HG03039 (cell line): ENCODE data around the gene EYS.
"Not testable (repeated sequence)": the region's sequence is repeated elsewhere in the genome, so short reads cannot be mapped to it uniquely, and the experiment has no call there.

ENCODE experiments used
- ATAC-seq: cut with Tn5 transposase; IDR thresholded peaks from one replicate; pipeline ENCODE4 v1.9.1; 2021; ENCODE audit warnings: mild to moderate bottlenecking, moderate library complexity; ENCODE audit not compliant: unreplicated experiment

Gene EYS

DNA sequence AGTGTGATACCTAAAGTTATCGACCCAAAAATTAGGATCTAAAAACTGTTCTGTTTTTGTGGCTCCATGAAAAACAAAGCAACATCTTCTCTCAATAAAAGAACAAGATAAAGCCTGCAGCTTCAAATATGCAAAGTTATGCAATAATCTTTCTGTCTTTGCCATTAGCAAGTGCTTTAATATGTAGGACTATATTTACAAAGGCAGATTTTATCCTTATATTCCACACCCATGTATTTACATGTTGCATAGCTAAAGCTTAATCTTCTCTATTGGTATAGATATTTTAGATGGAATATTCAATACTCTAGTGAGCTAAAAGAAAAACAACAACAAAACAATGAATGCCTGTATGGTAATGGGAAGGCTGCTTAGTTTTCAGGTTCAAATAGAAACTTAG is 1443.2 kb downstream of the EYS start:
- no peak for ATAC-seq

DNA sequence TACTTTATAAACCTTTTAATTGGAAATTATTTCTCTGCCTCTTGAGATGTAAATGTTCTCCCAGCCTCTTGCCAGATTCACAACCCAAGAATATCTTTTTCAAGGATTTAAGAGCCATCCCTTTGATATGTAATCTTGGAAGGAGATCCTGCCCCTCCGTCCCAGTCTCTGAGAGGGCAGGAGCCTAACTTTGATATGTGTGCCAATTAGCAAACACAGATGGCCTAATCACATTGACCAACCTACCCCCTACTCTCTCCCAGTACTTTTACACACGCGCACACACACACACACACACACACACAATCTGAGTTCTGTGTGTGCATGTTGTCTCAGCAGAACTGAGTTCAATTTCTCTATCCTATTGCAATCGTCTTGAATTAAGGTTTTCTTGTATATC is 1447.7 kb downstream of the EYS start:
- no peak for ATAC-seq

DNA sequence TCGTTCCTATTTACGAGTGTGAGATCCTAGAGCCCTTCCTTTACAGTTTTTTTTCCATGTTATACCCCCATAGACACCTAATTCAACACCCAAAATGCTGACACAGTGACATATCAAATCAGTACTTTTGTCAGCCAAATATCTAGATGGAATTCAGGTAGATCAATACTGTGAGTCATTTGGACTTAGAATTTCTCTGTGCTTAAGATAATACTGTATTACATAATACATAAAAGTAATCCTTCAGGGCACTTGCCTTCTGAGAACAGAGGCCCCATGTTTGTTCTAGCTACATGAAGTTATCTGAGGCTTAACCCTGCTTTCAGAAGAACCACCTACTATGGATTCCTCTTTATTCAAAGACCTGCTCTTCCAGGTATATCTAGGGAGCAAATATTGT is 1448.3 kb downstream of the EYS start:
- ATAC-seq: no peak

DNA sequence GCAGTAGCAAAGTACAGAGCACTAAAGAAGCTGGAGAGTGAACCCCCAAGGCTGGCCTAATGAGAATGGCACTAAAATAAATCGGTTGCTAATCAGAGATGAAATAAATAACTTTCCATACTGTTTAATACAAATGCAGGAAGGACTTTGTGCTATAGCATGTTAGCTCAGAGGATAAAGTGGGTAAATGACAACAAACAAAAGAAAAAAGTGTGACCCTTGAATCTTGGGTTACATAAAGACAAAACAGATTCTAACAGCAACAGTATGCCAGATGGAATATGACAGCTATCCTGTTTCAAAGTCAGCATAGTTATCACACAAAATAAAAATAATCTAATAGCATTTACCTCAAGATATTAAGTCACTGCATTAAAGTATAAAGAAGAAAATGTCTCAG is 1448.7 kb downstream of the EYS start:
- ATAC-seq: no peak

DNA sequence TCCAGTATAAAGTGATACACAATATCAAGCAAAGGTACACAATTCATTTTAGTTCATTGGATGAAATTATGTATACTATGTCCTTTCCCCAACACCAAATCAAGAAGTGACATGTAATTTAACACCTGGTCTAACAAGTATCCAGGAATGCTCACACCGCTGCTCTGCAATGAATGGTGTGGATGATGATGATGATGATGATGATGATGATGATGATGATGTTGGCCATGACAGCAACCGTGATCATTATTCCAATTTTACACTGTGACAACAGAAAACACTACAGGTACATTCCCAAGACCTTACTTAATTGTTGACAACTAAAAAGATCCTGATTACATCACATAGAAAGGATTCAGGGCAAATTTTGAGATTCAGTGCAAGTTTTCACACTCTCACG is 1449.4 kb downstream of the EYS start:
- ATAC-seq: no peak

DNA sequence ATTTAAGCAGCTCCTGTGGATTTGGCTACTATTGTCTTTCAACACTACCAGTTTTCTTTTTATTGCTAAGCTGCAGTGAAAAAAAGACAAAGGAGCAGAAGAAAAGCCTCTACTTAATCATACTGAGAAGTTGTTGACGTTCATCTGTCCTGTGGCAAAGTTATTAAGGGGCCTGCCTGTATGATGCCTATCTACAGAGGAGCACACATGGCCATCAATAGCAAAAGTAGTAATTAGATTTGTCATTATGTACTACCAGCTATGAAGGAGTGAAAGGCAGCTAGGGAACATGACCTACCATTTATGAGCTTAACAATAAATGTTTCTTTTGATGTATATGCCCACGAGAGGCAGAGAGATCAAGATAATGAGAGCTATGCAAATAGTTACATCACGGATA is 1450.5 kb downstream of the EYS start:
- no peak for ATAC-seq

DNA sequence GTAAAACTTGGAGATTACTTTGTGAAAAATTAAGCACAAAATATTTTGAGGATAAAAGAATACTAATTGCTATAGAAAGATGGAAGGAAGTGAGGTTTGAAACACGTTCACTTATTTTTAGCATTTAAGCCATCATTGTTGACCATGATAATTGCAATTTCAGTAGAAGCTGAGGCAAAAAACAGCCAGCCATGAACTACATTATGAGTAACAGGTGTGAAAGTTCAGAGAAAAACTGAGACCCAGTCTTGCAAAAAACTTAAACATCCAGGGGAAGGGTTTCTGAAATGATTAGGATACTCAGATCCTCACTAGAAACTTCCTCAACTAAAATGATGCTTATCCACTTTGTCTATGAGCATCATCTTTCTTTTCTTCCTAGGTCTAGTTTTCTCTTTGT is 1452.0 kb downstream of the EYS start:
- ATAC-seq: no peak

DNA sequence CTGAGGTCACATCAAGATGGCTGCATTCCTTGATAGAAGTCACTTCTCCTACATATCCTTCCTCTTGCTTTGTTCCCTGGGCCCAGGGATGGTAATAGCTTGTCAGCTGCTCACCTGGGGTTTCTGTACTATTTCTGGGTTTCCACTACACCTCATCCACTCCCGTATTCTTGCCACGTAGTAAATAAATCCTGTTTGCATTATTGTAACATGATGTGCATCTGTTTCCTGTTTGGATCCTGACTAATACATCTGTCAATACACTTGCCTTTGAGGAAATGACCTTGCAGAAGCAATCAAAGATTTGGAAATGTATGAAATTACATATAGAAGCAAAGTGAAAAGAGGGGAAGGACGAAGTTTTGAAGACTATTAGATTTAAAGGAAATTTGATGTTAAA is 1452.5 kb downstream of the EYS start:
- no peak for ATAC-seq

DNA sequence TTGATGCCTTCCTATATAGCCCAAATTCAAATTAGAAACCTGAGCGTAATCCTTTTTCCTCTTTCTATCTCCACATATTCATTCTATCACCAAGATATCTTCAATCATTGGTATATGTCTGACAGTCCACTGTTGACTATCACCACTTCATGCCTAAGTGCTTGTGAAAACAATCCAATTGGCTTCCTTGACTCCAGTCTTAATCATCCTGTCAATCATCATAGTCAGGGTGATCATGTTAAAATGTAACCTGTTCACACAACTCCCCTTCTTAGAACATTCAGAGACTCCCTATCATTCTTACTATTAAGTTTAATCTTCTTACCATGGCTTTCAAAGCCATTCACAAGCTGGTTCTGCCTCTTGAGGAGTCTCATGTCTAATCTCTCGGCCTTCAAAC is 1454.8 kb downstream of the EYS start:
- no peak for ATAC-seq

DNA sequence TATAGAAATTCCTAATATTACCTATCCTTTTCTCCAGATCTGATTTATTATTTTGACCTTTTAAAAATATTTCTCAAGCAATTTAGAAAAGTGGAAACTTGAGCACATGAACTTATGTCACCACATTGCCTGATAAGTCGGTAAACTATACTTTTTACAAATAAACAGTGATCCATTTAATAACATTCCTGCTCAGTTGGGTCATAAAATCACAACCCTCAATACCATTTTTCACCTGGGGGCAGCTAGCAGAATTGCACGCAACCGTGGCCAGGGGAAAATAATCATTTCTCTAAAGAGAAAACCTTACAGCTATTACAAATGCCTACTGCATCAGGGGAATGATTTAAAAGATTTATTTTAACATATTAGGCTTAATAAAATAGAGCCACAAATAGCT is 1456.9 kb downstream of the EYS start:
- no peak for ATAC-seq

DNA sequence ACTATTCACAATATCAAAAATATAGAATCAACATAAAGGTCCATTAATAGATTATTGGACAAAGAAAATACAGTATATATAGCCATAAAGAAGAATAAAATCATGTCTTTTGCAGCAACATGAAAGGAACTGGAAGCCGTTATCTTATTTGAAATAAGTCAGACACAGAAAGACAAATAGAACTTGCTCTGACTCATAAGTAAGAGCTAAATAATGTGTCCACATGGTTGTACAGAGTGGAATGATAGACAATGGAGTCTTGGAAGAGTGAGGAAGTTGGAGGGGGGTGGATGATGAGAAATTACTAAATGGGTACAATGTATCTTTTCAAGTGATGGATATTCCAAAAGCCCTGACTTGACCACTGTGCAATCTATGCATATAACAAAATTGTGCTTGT is 1457.9 kb downstream of the EYS start:
- no peak for ATAC-seq

DNA sequence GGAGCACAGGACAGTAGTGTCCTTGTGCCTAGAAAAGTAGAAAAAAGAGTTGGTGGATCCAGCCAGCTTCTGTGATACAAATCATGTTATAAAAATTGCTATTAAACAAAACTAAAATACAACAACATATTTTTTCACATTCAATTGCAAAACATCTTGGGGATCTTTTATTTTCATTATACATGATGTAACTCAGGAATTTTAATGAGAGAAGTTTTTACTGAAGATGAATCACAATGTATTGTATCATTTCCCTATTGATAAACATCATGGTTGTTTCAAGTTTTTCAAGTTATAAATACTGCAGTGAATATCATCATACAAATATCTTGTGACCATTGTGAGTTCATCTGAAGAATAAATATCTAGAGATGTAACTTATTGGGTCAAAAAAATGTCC is 1463.4 kb downstream of the EYS start:
- ATAC-seq: no peak

DNA sequence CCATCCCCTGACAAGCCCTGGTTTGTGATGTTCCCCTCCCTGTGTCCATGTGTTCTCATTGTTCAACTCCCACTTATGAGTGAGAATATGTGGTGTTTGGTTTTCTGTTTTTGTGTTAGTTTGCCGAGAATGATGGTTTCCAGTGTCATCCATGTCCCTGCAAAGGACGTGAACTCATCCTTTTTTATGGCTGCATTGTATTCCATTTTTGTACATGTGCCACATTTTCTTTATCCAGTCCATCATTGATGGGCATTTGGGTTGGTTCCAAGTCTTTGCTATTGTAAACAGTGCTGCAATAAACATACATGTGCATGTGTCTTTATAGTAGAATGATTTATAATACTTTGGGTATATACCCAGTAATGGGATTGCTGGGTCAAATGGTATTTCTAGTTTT is 1468.1 kb downstream of the EYS start:
- ATAC-seq: not testable (repeated sequence)

DNA sequence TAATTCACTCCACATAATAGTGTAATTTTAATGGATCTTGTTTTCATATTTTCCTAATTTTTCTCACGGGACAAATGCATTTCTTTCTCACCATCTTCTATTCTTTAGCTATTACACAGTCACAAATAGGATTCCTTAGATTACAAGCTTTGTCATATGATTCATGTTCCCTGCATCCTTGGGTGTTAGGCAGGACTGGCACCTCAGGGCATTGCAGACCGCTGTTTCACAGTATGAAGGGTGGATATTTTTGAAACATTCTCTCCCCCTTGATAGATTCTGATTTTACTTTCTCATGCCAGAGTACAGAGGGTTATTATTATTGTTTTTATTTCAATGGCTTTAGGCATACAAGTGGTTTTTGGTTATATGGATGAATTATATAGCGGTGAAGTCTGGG is 1469.0 kb downstream of the EYS start:
- ATAC-seq: no peak

DNA sequence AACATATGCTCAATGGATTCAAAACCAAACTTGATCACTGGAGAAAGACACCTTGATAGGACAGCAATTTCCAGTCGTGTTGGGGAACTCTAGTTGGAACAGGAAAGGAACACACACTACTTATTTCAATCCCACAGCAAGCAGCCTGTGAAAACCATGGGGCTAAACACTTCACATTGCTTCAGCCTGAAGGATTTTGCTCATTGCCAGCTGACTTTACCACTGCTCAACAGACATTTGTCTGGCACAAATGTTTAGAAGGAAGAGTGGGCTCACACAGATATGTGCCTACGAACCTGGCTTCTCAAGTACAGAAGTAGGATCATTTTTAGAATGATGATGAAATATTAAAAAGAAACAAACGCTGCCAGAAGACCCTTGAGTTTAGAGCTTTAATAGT is 1473.3 kb downstream of the EYS start:
- no peak for ATAC-seq

DNA sequence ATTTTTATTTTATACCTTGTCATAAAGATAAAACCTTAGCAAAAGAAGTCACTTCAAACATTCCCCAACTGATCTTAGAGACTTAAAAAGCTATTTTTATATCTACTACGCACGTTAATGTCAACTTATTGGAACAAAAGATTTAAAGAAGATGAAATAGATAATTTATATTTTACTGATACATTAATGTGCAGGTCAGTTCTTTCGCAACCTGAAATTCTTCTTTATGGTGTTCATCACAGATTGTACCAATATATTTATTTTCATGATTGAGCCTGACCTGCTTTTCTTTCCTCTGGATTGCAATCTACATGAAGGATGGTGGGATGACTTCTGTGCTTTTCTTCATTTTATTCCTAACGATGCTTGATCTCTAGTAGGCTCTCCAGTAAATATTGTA is 1475.1 kb downstream of the EYS start:
- no peak for ATAC-seq

DNA sequence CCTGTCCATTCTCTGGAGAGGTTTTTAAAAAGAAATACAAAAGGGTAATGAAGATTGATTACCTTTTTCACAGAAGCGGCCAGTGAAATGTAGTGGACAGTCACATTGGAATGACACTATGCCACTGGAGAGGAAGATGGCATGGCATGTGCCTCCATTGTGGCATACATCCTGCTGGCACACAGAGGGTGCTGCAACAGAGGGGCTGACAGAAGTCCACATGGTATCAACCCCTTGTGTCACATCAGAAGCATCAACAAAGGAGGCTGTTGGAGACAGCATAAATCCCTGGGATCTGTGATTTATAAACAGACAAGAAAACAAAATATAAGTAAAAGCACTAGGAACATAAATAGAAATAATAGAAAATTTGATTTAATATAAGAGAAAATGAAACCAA is 1476.5 kb downstream of the EYS start:
- ATAC-seq: no peak

DNA sequence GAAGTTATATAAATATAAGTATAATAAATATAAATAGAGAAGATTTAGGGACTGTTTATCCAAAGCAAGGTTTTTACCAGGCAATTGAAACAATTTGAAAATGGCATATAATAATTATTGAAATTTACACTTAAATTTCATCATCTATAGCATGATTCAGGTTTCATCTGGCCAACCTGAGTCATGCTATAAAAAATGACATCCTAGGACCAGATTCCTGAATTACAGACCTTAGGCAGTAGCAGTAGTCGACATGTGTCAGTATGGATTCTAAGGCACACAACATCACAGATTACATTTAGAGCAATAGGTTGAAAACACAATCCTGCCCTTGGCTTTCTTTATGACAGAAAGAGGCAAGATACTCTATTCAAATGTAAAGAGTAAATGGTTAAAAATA is 1479.2 kb downstream of the EYS start:
- ATAC-seq: no peak

DNA sequence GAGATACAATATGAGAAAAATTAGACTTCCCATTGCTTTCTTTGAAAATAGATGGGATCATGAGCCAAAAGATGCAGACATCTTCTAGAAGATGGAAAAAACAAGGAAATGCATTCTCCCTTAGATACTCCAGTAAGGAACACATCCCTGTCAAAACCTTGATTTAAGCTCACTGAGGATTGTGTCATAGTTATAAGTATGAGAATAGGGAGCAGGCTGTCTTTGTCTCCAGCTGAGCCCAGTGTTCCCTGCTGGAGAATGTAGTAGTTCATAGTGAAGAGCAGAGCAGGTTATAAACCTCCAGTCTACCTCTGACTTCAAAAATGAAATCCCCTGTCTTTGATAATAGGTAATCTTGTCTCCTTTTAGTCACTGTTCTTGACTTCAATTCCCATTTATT is 1481.5 kb downstream of the EYS start:
- ATAC-seq: no peak

DNA sequence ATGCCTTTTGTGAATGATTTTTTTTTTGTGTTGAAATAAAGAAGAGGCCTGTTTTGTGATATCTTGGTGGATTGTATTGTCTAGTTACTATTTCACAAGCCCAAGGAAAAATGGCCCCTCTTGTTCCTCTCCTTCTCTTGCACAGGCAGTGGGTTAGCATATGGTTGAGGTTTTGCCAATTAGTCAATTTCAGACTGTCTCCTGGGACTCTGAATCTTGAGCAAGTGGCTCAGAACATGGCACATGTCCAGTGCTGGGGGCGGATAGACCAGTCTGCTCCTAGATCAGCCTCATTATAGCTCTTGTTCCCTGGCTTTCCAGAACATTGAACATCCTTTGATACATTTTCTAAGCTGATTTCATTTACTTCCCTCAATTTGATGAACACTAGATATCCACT is 1482.2 kb downstream of the EYS start:
- ATAC-seq: no peak

DNA sequence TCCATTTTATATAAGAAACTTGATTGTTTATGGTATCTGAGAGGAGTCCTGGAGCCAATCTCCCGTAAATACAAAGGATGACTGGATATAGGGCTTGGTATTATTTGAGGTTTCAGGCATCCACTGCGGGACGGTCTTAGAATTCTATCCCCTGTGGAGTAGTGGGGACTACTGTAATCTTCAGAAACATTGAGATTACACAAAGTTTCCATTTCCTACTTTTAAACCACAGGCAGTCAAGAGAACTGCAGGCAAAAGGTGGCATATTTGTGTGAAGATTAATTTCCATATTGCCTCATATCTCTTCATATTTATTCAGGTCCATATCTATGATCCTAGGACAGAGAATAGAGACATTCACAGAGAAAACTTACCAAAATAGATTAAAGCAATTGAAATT is 1485.2 kb downstream of the EYS start:
- no peak for ATAC-seq

DNA sequence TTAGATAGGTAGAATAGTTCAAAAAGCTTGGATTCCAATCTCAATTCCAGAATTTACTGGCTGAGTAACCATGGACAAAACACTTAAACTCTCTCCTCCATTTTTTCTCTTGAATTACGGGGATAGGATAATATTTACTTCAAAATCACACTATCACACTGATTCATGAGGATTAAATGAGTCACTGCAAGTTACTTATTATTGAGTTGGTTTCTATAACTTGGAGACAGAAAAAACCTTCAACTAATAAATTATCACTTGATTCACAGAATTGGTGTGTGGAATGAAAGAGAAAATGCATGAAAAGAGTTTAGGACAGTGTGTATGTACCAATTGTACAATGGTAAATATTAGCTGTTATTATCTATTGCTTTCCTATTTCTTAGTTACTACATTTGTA is 1486.2 kb downstream of the EYS start:
- ATAC-seq: no peak

DNA sequence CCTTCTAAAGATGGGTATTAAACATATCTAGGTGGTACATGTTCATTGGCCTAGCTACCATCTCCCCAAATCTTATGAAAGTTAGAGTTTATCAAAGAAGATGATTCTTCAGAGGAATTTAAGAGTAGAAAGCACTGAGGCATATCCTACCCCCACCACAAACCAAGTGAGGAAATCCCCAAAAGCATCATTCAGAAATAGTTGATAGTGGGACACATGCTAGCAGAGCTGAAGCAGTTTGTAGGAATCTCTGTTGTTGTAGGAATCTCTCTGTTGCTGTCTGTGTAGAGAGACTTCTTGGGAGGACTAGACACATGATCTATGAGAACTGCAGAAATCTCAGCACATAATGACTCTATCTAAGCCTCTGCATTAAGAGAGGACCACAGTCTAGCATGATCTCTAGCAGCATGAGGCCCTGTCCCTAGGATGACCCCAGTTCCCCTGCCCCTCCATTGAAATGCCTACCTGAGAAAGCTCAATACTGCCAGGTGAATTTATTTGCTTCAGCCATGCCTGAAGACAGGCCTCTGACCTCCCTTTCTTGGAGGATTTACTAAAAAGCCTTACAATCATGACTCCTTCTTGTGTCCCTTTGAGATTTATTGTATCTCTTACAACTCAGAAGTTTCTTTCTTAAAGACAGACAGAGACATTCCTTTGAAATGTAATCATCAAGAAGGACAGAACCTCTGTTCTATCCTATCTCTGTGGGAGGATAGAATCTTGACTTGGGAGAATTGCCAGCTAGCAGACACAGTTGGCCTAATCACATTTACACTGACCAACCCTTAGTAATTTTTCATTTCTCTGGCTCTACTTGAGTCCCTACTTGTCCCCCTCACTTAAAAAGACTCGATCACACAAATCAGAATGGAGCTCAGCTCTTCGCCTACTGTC is 1489.1 kb downstream of the EYS start:
- peak; percentile 60 for ATAC-seq
